Endodermal cell (in vitro differentiated cells): ENCODE results near the gene DMWD. TPM values are rescaled to one million over a fixed set of nuclear protein-coding genes. Genes with fewer than 3 reads are reported as not detected.
A peak's percentile ranks its signal among the peaks of the same experiment; 100 is the strongest.

Experiments
- DNase-seq: peaks from one replicate; pipeline ENCODE4 v3.0.0-alpha.2; 2017
- H3K27ac ChIP-seq: 2 replicates; pipeline ENCODE4 v1.5.1; 2013; ENCODE audit warnings: mild to moderate bottlenecking, low read depth, low read length, moderate library complexity
- H3K27me3 ChIP-seq: 2 replicates; pipeline ENCODE4 v1.6.1; 2013; ENCODE audit warnings: mild to moderate bottlenecking, low read length, moderate library complexity; ENCODE audit not compliant: insufficient read depth, control insufficient read depth, poor library complexity, severe bottlenecking
- H3K36me3 ChIP-seq: 2 replicates; pipeline ENCODE4 v1.7.0; 2013; ENCODE audit warnings: mild to moderate bottlenecking, low read length, moderate library complexity; ENCODE audit not compliant: control insufficient read depth, insufficient read depth
- H3K4me1 ChIP-seq: one replicate; pipeline ENCODE4 v1.7.0; 2013; ENCODE audit warnings: low read length; ENCODE audit not compliant: control insufficient read depth, insufficient read depth
- H3K4me3 ChIP-seq: 2 replicates; pipeline ENCODE4 v1.5.1; 2013; ENCODE audit warnings: mild to moderate bottlenecking, low read length, moderate library complexity
- H3K9ac ChIP-seq: 2 replicates; pipeline ENCODE4 v1.6.1; 2013; ENCODE audit warnings: mild to moderate bottlenecking, low read length, moderate library complexity; ENCODE audit not compliant: poor library complexity, severe bottlenecking; ENCODE audit errors: extremely low read depth
- H3K9me3 ChIP-seq: 2 replicates; pipeline ENCODE4 v1.6.1; 2013; ENCODE audit warnings: mild to moderate bottlenecking, low read length, moderate library complexity; ENCODE audit not compliant: control insufficient read depth
- H3K27ac Mint-ChIP-seq: 2 replicates; pipeline ENCODE4 v1.8.0; 2020; ENCODE audit warnings: mixed read lengths
- H3K27me3 Mint-ChIP-seq: 2 replicates; pipeline ENCODE4 v1.8.0; 2021; ENCODE audit warnings: mild to moderate bottlenecking, mixed read lengths; ENCODE audit not compliant: insufficient read depth
- H3K36me3 Mint-ChIP-seq: 2 replicates; pipeline ENCODE4 v1.8.0; 2020; ENCODE audit warnings: low read depth, mixed read lengths
- H3K4me1 Mint-ChIP-seq: 2 replicates; pipeline ENCODE4 v1.8.0; 2020; ENCODE audit warnings: mixed read lengths
- H3K4me3 Mint-ChIP-seq: 2 replicates; pipeline ENCODE4 v1.8.0; 2020; ENCODE audit warnings: mild to moderate bottlenecking, moderate library complexity, mixed read lengths
- H3K9me3 Mint-ChIP-seq: 2 replicates; pipeline ENCODE4 v1.8.0; 2020; ENCODE audit warnings: mild to moderate bottlenecking, mixed read lengths
- WGBS, 2 experiments: methylation state at CpG; one replicate each; pipeline versions ENCODE4 v1.1.5 to v1.1.7; 2013; ENCODE audit warnings: missing lambda C conversion rate in 2 of 2, mixed read lengths in 1 of 2; ENCODE audit not compliant: insufficient coverage in 1 of 2, insufficient read length in 1 of 2; 5-methylcytosine and 5-hydroxymethylcytosine counted together
- total RNA-seq, 2 donors: library from RNA; stranded (reverse); fragmentation: NEBNext Ultra II Directional in 1 of 2; extraction: Animal tissue kit (Norgen Biotek cat#: 25700) in 1 of 2; gene quantifications; 2 replicates in 1 of 2; 3 replicates in 1 of 2; pipeline ENCODE4 v1.2.1, GENCODE V29; 2021
- TF ChIP-seq, protein P1 (sequence below): fragments of 200-600 bp; sonication (generic); conservative IDR thresholded peaks from 2 replicates; pipeline ENCODE4 v1.5.0; 2021; ENCODE audit warnings: antibody characterized with exemption, mild to moderate bottlenecking

The DMWD gene
- total RNA-seq, 2 donors from 2014 or later, result 86.4 to 86.9 TPM

DNA sequence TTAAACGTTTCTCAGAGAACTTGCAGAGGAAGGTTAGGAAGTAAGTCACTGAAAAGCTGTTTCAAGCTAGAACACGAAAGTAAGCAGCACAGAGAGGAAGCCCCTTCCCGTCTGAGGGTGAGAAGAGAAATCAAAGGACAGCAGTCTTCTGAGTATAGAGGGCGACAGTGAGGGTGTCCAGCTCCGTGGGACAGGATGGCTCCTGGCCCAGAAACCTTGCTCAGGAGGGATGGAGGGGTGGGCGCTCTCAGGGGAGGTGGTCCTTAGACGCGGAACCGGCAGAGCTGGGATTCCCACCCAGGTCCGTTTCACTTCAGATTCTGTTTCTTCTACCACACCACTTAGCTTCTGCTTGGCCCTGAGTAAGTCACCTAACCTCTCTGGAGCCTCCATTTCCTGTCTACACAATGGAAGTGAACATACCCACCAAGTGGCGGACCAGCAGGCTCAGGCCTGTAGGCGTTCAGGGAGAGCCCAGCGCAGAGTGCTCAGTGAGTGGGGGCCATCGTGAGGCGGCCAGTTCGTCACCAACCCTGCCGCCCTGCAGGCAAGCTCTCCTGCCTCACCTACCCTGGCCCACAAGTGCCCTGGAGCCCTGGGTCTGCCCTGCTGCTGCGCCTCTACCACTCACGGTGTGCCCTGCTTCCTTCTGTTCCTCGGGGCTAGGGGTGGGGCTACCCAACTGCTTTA is 27.9 kb upstream of the DMWD start:
- Mint-ChIP-seq H3K9me3 (no peaks in the 10 kb centered on the region), H3K4me1 (peaks cover 7% of the 10 kb centered on the region), H3K4me3 (no peak overlapping the region), H3K27ac (peak overlapping the region; percentile 26), H3K36me3 (peaks cover 44% of the 10 kb centered on the region), H3K27me3 (no peaks in the 10 kb centered on the region)
- H3K4me3 ChIP-seq, result no peak overlapping the region
- WGBS, 2 experiments, result 85 to 91% methylated on average over 9 to 19 of the region's 20 CpGs
- H3K27me3 ChIP-seq, result no peaks in the 10 kb centered on the region
- H3K4me1 ChIP-seq, result peaks cover 15% of the 10 kb centered on the region
- peaks cover 49% of the 10 kb centered on the region for H3K36me3 ChIP-seq
- no peak overlapping the region for H3K27ac ChIP-seq
- TF ChIP-seq, protein P1, sequence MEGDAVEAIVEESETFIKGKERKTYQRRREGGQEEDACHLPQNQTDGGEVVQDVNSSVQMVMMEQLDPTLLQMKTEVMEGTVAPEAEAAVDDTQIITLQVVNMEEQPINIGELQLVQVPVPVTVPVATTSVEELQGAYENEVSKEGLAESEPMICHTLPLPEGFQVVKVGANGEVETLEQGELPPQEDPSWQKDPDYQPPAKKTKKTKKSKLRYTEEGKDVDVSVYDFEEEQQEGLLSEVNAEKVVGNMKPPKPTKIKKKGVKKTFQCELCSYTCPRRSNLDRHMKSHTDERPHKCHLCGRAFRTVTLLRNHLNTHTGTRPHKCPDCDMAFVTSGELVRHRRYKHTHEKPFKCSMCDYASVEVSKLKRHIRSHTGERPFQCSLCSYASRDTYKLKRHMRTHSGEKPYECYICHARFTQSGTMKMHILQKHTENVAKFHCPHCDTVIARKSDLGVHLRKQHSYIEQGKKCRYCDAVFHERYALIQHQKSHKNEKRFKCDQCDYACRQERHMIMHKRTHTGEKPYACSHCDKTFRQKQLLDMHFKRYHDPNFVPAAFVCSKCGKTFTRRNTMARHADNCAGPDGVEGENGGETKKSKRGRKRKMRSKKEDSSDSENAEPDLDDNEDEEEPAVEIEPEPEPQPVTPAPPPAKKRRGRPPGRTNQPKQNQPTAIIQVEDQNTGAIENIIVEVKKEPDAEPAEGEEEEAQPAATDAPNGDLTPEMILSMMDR, result peak; percentile 29
- H3K9ac ChIP-seq, result no peak overlapping the region
- no peaks in the 10 kb centered on the region for H3K9me3 ChIP-seq
- DNase-seq, result peak; percentile 50

DNA sequence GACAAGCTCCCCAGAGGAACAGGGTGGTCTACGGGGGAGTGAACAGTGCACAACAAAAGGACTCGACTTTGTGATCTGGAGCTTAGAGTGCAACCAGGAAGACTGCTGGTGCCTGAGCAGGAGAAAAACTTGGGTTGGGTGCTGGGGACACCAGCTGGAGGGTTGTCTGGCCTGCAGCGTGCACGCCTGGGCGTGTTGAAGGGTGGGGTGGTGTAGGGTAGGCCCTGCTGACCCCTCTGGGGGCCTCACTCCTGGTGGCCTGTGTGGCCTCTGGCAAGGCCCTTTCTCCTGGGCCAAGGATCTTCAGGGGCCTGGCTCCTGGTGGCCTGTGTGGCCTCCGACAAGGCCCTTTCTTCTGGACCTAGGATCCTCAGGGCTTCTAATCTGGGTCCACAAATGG is 27.1 kb upstream of the DMWD start:
- Mint-ChIP-seq H3K27me3 (no peaks in the 10 kb centered on the region), H3K4me3 (no peak overlapping the region), H3K9me3 (no peaks in the 10 kb centered on the region), H3K27ac (no peak overlapping the region), H3K36me3 (peaks cover 41% of the 10 kb centered on the region), H3K4me1 (peaks cover 7% of the 10 kb centered on the region)
- TF ChIP-seq, protein P1, result no peak
- Histone ChIP-seq H3K9ac (no peak overlapping the region), H3K4me1 (peaks cover 15% of the 10 kb centered on the region), H3K4me3 (no peak overlapping the region), H3K9me3 (no peaks in the 10 kb centered on the region), H3K27ac (no peak overlapping the region), H3K27me3 (no peaks in the 10 kb centered on the region), H3K36me3 (peaks cover 41% of the 10 kb centered on the region)
- DNase-seq, result no peak
- 92 to 100% methylated on average over 3 to 6 of the region's 6 CpGs for WGBS, 2 experiments

DNA sequence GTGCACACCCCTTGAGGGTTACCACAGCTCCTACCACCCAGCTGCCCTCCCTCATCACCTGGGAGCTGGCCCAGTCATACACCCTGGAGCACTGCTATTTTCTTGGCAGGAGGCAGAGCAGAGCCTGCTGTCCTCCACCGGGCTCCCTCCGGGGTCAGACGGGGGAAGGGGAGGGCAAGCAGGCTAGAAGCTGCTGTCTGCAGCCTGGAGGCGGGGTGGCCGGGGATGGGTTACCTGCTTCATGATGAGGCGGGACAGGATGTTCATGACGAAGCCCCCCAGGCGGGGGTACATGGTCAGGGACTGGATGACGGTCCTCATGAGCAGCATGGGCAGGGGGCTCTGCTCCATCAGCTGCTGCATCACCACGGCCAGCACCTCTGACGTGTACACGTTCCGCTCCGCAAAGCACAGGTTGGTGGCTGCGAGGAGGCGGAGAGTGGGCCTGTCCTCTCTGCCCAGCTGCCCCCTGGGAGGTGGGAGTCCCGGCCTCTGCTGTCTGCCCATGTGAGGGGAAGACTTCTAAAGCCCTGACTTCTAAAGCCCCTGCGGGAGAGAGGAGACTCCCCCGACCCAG is 25.2 kb upstream of the DMWD start:
- H3K27ac Mint-ChIP-seq, result no peak overlapping the region
- no peaks in the 10 kb centered on the region for H3K9me3 Mint-ChIP-seq

More for the DNA sequence above, 25.2 kb upstream of the DMWD start:
- Mint-ChIP-seq H3K36me3 (peaks cover 25% of the 10 kb centered on the region), H3K27me3 (no peaks in the 10 kb centered on the region), H3K4me3 (no peak overlapping the region), H3K4me1 (peaks cover 8% of the 10 kb centered on the region)
- peak; percentile 81 for DNase-seq
- TF ChIP-seq, protein P1, result no peak
- Histone ChIP-seq H3K9ac (no peak overlapping the region), H3K27me3 (no peaks in the 10 kb centered on the region), H3K4me1 (peaks cover 15% of the 10 kb centered on the region), H3K4me3 (no peak overlapping the region), H3K36me3 (peaks cover 26% of the 10 kb centered on the region), H3K9me3 (no peaks in the 10 kb centered on the region), H3K27ac (peak overlapping the region; percentile 38)
- WGBS, 2 experiments, result 81 to 83% methylated on average over 13 to 19 of the region's 19 CpGs
